K562 (cell line): ENCODE data around the gene USP7.

Source experiments
- ELF1 ChIP-seq: fragments of 200-800 bp; sonication (Bioruptor generic); IDR thresholded peaks from 2 replicates; pipeline ENCODE4 v1.6.1; 2016; ENCODE audit warnings: missing genetic modification characterization, missing compliant biosample characterization
- GABPA ChIP-seq: fragments of 200-800 bp; sonication (Bioruptor generic); conservative IDR thresholded peaks from 2 replicates; pipeline ENCODE4 v1.6.1; 2016; ENCODE audit warnings: low read depth, missing genetic modification characterization, missing compliant biosample characterization
- HDGF ChIP-seq: fragments of 450-650 bp; IDR thresholded peaks from 2 replicates; pipeline ENCODE4 v1.6.1; 2016
- ILK ChIP-seq: fragments of 450-650 bp; IDR thresholded peaks from 2 replicates; pipeline ENCODE4 v1.6.1; 2016; ENCODE audit warnings: missing genetic modification characterization, low read depth, mild to moderate bottlenecking, missing compliant biosample characterization, moderate library complexity, borderline replicate concordance
- POLR2AphosphoS5 ChIP-seq: IDR thresholded peaks from 2 replicates; pipeline ENCODE4 v1.6.1; 2011; ENCODE audit warnings: mild to moderate bottlenecking, low read depth, low read length, moderate library complexity; ENCODE audit not compliant: control insufficient read depth, insufficient read depth
- SMAD3 ChIP-seq: fragments of 450-650 bp; formaldehyde crosslinking; conservative IDR thresholded peaks from 2 replicates; pipeline ENCODE4 v1.4.0; 2020; ENCODE audit warnings: mild to moderate bottlenecking
- SMARCC2 ChIP-seq: fragments of 450-650 bp; IDR thresholded peaks from 2 replicates; pipeline ENCODE4 v1.6.1; 2017; ENCODE audit warnings: antibody characterized with exemption, moderate library complexity, mild to moderate bottlenecking, low read depth
- STAG1 ChIP-seq: sonication (generic); formaldehyde crosslinking; IDR thresholded peaks from 2 replicates; pipeline ENCODE4 v1.5.0; 2020; ENCODE audit warnings: missing genetic modification reagents, borderline replicate concordance
- STAT5A ChIP-seq: IDR thresholded peaks from 2 replicates; pipeline ENCODE4 v1.6.1; 2012; ENCODE audit warnings: low read length, inconsistent platforms, borderline replicate concordance
- UBTF ChIP-seq, 2 experiments: IDR thresholded peaks; 2 replicates each; pipeline ENCODE4 v1.6.1; 2012; ENCODE audit warnings: improper control_type of control experiment in 2 of 2, low read depth in 2 of 2, low read length in 2 of 2, borderline replicate concordance in 1 of 2
- ZNF121 ChIP-seq: sonication (generic); formaldehyde crosslinking; conservative IDR thresholded peaks from 2 replicates; pipeline ENCODE4 v1.8.0; 2022; ENCODE audit warnings: missing genetic modification reagents
- ZNF644 ChIP-seq: fragments of 200-800 bp; sonication (Bioruptor generic); IDR thresholded peaks from 2 replicates; pipeline ENCODE4 v1.6.1; 2016; ENCODE audit warnings: low read depth, missing genetic modification characterization, missing compliant biosample characterization
- TF ChIP-seq, protein P1 (sequence below), 3 experiments: IDR thresholded peaks in 2 of 3; conservative IDR thresholded peaks in 1 of 3; 2 replicates each; pipeline ENCODE4 v1.5.1; 2011 to 2012; ENCODE audit warnings: low read length in 3 of 3, mild to moderate bottlenecking in 3 of 3, control low read depth in 2 of 3, improper control_type of control experiment in 1 of 3, inconsistent platforms in 1 of 3, low read depth in 1 of 3, mixed read lengths in 1 of 3, moderate library complexity in 1 of 3; ENCODE audit not compliant: insufficient read depth in 2 of 3

- TF ChIP-seq, protein P1, sequence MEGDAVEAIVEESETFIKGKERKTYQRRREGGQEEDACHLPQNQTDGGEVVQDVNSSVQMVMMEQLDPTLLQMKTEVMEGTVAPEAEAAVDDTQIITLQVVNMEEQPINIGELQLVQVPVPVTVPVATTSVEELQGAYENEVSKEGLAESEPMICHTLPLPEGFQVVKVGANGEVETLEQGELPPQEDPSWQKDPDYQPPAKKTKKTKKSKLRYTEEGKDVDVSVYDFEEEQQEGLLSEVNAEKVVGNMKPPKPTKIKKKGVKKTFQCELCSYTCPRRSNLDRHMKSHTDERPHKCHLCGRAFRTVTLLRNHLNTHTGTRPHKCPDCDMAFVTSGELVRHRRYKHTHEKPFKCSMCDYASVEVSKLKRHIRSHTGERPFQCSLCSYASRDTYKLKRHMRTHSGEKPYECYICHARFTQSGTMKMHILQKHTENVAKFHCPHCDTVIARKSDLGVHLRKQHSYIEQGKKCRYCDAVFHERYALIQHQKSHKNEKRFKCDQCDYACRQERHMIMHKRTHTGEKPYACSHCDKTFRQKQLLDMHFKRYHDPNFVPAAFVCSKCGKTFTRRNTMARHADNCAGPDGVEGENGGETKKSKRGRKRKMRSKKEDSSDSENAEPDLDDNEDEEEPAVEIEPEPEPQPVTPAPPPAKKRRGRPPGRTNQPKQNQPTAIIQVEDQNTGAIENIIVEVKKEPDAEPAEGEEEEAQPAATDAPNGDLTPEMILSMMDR (IDR thresholded peaks at IDR 0.05 in 2 of 3, conservative IDR thresholded peaks at IDR 0.05 in 1 of 3; ENCODE audit: insufficient read depth in 2 of 3, low read depth in 1 of 3, low read length in 3 of 3) = no peak
- TF ChIP-seq SMAD3 (CRISPR knock-in tag) (no peak), UBTF (IDR thresholded peaks at IDR 0.05; ENCODE audit: borderline replicate concordance in 1 of 2, low read depth in 2 of 2, low read length in 2 of 2) (no peak), ZNF644 (no peak), STAG1 (CRISPR knock-in tag) (no peak), STAT5A (no peak), ZNF121 (CRISPR knock-in tag) (no peak), POLR2AphosphoS5 (no peak), HDGF (no peak), ILK (tag) (no peak), SMARCC2 (no peak), GABPA (tag) (no peak), ELF1 (tag) (no peak)
Observed at GRCh38 chr16:8847623-8848022, 116.1 kb downstream of the USP7 start.
